Activated naive CD4-positive, alpha-beta T cell treated with anti-CD3 and anti-CD28 coated beads for 36 hours (primary cell): ENCODE measurements around the gene SYTL3. TPM values are rescaled to one million over a fixed set of nuclear protein-coding genes. Genes with fewer than 3 reads are reported as not detected.
"Not testable (repeated sequence)": the region's sequence is repeated elsewhere in the genome, so short reads cannot be mapped to it uniquely, and the experiment has no call there.

Experiments used
- CTCF ChIA-PET: fragments of 350-600 bp; sonication (Branson Sonifier 250); formaldehyde crosslinking; loops from one replicate; lab custom pipeline; 2021; ENCODE audit warnings: antibody characterized with exemption; lab: Charles Lee
- DNase-seq: peaks from one replicate; pipeline ENCODE4 v3.0.0-alpha.2; 2020
- H3K27ac Mint-ChIP-seq: one replicate; pipeline ENCODE4 v1.8.0; 2021; ENCODE audit warnings: mild to moderate bottlenecking, mixed read lengths
- H3K27me3 Mint-ChIP-seq: one replicate; pipeline ENCODE4 v1.8.0; 2021; ENCODE audit warnings: low read depth, mixed read lengths
- H3K36me3 Mint-ChIP-seq: one replicate; pipeline ENCODE4 v1.8.0; 2021; ENCODE audit warnings: low read depth, mixed read lengths
- H3K4me1 Mint-ChIP-seq: one replicate; pipeline ENCODE4 v1.8.0; 2021; ENCODE audit warnings: low read depth, mixed read lengths
- H3K4me3 Mint-ChIP-seq: one replicate; pipeline ENCODE4 v1.8.0; 2021; ENCODE audit warnings: mild to moderate bottlenecking, moderate library complexity, mixed read lengths
- H3K9me3 Mint-ChIP-seq: one replicate; pipeline ENCODE4 v1.8.0; 2021; ENCODE audit warnings: mixed read lengths
- intact Hi-C: fragments of 100-400 bp; cut with micrococcal nuclease; formaldehyde crosslinking; loops from one replicate; pipeline ENCODE4 v1.15.1; 2023
- total RNA-seq, 2 experiments: library from RNA; stranded (reverse); gene quantifications; one replicate each; pipeline ENCODE4 v1.2.3, GENCODE V29; 2021

The SYTL3 gene
- 100 to 1,000 TPM; 115 to 120 TPM for total RNA-seq

GRCh38 chr6:158649289-158650143 lies at the start of gene SYTL3:
TSS of gene SYTL3 (plus strand) at chr6:158650054. CDS start at chr6:158663269, 13,215 bp downstream.
- intact Hi-C loops, result loop anchor here (1.0 to 10.0 kb wide), 23 partner anchors 19 to 1813 kb away; partner anchors contain the start of genes ACAT2, GTF2H5, SERAC1 and SOD2
- peak; percentile 95 for DNase-seq
- CTCF ChIA-PET, result interaction anchor here (0.6 to 2.8 kb wide), 10 partner anchors 9 to 435 kb away, joined by 3 to 14 read pairs (median 4); no protein-coding TSS in a partner anchor
- H3K4me3 Mint-ChIP-seq, result peak within 1 kb of the TSS; percentile 76
- H3K36me3 Mint-ChIP-seq, result peaks cover 41% of the 10 kb centered on the region
- H3K9me3 Mint-ChIP-seq, result peaks cover 2% of the 10 kb centered on the region
- peak within 1 kb of the TSS; percentile 98 for H3K27ac Mint-ChIP-seq
- peaks cover 72% of the 10 kb centered on the region for H3K4me1 Mint-ChIP-seq
- H3K27me3 Mint-ChIP-seq, result no peaks in the 10 kb centered on the region

- no peak overlapping the region for H3K27ac Mint-ChIP-seq
- no peaks in the 10 kb centered on the region for H3K4me1 Mint-ChIP-seq
- peaks cover 1% of the 10 kb centered on the region for H3K9me3 Mint-ChIP-seq
- no peak for DNase-seq
- H3K27me3 Mint-ChIP-seq, result no peaks in the 10 kb centered on the region
- peaks cover 26% of the 10 kb centered on the region for H3K36me3 Mint-ChIP-seq
- intact Hi-C loops, result no loop called here
- no peak overlapping the region for H3K4me3 Mint-ChIP-seq
- CTCF ChIA-PET, result interaction anchor here (0.6 to 2.5 kb wide), 4 partner anchors 84 to 389 kb away, joined by 3 to 6 read pairs (median 4); no protein-coding TSS in a partner anchor
These were observed 46.4 kb upstream of the SYTL3 start for GRCh38 chr6:158603261-158604047.

- peak overlapping the region; percentile 52 for H3K27ac Mint-ChIP-seq
- H3K4me1 Mint-ChIP-seq, result no peaks in the 10 kb centered on the region
- CTCF ChIA-PET, result interaction anchor here (0.6 to 2.5 kb wide), 3 partner anchors 15 to 390 kb away, joined by 3 to 6 read pairs (median 4); no protein-coding TSS in a partner anchor
- H3K27me3 Mint-ChIP-seq, result no peaks in the 10 kb centered on the region
- H3K36me3 Mint-ChIP-seq, result peaks cover 27% of the 10 kb centered on the region
- H3K4me3 Mint-ChIP-seq, result no peak overlapping the region
- H3K9me3 Mint-ChIP-seq, result peaks cover 1% of the 10 kb centered on the region
- intact Hi-C loops, result no loop called here
- no peak for DNase-seq
These were observed 45.8 kb upstream of the SYTL3 start for GRCh38 chr6:158604048-158604406.

- peak; percentile 81 for DNase-seq
- peaks cover 1% of the 10 kb centered on the region for H3K9me3 Mint-ChIP-seq
- no peak overlapping the region for H3K27ac Mint-ChIP-seq
- H3K4me3 Mint-ChIP-seq, result no peak overlapping the region
- H3K4me1 Mint-ChIP-seq, result no peaks in the 10 kb centered on the region
- H3K27me3 Mint-ChIP-seq, result no peaks in the 10 kb centered on the region
- intact Hi-C loops, result loop anchor here (1.0 kb wide), 2 partner anchors 384 to 391 kb away; no protein-coding TSS in a partner anchor
- CTCF ChIA-PET, result interaction anchor here (0.7 to 2.8 kb wide), 9 partner anchors 16 to 636 kb away, joined by 3 to 17 read pairs (median 5); no protein-coding TSS in a partner anchor
- H3K36me3 Mint-ChIP-seq, result peaks cover 33% of the 10 kb centered on the region
These were observed 44.5 kb upstream of the SYTL3 start for GRCh38 chr6:158605266-158605878.

GRCh38 chr6:158606011-158606410 lies 43.8 kb upstream of the SYTL3 start:
- intact Hi-C loops, H3K4me1 Mint-ChIP-seq, H3K4me3 Mint-ChIP-seq, H3K9me3 Mint-ChIP-seq, H3K27me3 Mint-ChIP-seq, DNase-seq: not testable (repeated sequence)
- CTCF ChIA-PET, result interaction anchor here (0.7 to 2.8 kb wide), 8 partner anchors 17 to 402 kb away, joined by 3 to 17 read pairs (median 3); no protein-coding TSS in a partner anchor
- peaks cover 37% of the 10 kb centered on the region for H3K36me3 Mint-ChIP-seq
- H3K27ac Mint-ChIP-seq, result peak overlapping the region; percentile 53

- CTCF ChIA-PET, result interaction anchor here (1.2 to 2.8 kb wide), 2 partner anchors 97 to 393 kb away, joined by 3 to 17 read pairs; no protein-coding TSS in a partner anchor
- intact Hi-C loops, result no loop called here
- H3K9me3 Mint-ChIP-seq, result peaks cover 1% of the 10 kb centered on the region
- DNase-seq, result no peak
- H3K4me3 Mint-ChIP-seq, result no peak overlapping the region
- no peak overlapping the region for H3K27ac Mint-ChIP-seq
- no peaks in the 10 kb centered on the region for H3K27me3 Mint-ChIP-seq
- H3K4me1 Mint-ChIP-seq, result no peaks in the 10 kb centered on the region
- peaks cover 40% of the 10 kb centered on the region for H3K36me3 Mint-ChIP-seq
These were observed 42.9 kb upstream of the SYTL3 start for GRCh38 chr6:158606935-158607334.

- no peak for DNase-seq
- intact Hi-C loops, result no loop called here
These were observed 42.3 kb upstream of the SYTL3 start for GRCh38 chr6:158607411-158608170.

GRCh38 chr6:158608221-158608620 lies 41.6 kb upstream of the SYTL3 start:
- no peak overlapping the region for H3K4me3 Mint-ChIP-seq
- no peak overlapping the region for H3K27ac Mint-ChIP-seq
- no peaks in the 10 kb centered on the region for H3K4me1 Mint-ChIP-seq
- H3K36me3 Mint-ChIP-seq, result peaks cover 42% of the 10 kb centered on the region
- peaks cover 1% of the 10 kb centered on the region for H3K9me3 Mint-ChIP-seq
- no peak for DNase-seq
- H3K27me3 Mint-ChIP-seq, result no peaks in the 10 kb centered on the region
- intact Hi-C loops, result no loop called here
- CTCF ChIA-PET, result interaction anchor here (1.1 to 1.2 kb wide), 2 partner anchors 96 to 387 kb away, joined by 3 to 7 read pairs; no protein-coding TSS in a partner anchor

More at GRCh38 chr6:158607411-158608170, 42.3 kb upstream of the SYTL3 start:
- no peaks in the 10 kb centered on the region for H3K4me1 Mint-ChIP-seq
- no peak overlapping the region for H3K4me3 Mint-ChIP-seq
- H3K36me3 Mint-ChIP-seq, result peaks cover 39% of the 10 kb centered on the region
- no peaks in the 10 kb centered on the region for H3K27me3 Mint-ChIP-seq
- CTCF ChIA-PET, result interaction anchor here (1.1 to 1.2 kb wide), 2 partner anchors 97 to 387 kb away, joined by 3 to 7 read pairs; no protein-coding TSS in a partner anchor
- no peak overlapping the region for H3K27ac Mint-ChIP-seq
- H3K9me3 Mint-ChIP-seq, result peaks cover 1% of the 10 kb centered on the region

GRCh38 chr6:158609455-158610155 lies 40.2 kb upstream of the SYTL3 start:
- Mint-ChIP-seq H3K27me3 (no peaks in the 10 kb centered on the region), H3K36me3 (peaks cover 51% of the 10 kb centered on the region), H3K4me1 (no peaks in the 10 kb centered on the region), H3K9me3 (peaks cover 3% of the 10 kb centered on the region), H3K27ac (no peak overlapping the region), H3K4me3 (no peak overlapping the region)
- CTCF ChIA-PET, result no interaction called here
- no peak for DNase-seq
- intact Hi-C loops, result no loop called here

- no peak overlapping the region for H3K4me3 Mint-ChIP-seq
- peaks cover 11% of the 10 kb centered on the region for H3K9me3 Mint-ChIP-seq
- DNase-seq, result no peak
- intact Hi-C loops, result no loop called here
- no peaks in the 10 kb centered on the region for H3K27me3 Mint-ChIP-seq
- no peak overlapping the region for H3K27ac Mint-ChIP-seq
- no peaks in the 10 kb centered on the region for H3K4me1 Mint-ChIP-seq
- H3K36me3 Mint-ChIP-seq, result peaks cover 58% of the 10 kb centered on the region
- CTCF ChIA-PET, result interaction anchor here (0.6 to 1.0 kb wide), 2 partner anchors 9 to 149 kb away, joined by 3 to 5 read pairs; no protein-coding TSS in a partner anchor
These were observed 39.4 kb upstream of the SYTL3 start for GRCh38 chr6:158610319-158610968.
